Measurements from ENCODE around the gene CYP4F8.
A peak's percentile ranks its signal among the peaks of the same experiment; 100 is the strongest.

- TF ChIP-seq, protein P1, sequence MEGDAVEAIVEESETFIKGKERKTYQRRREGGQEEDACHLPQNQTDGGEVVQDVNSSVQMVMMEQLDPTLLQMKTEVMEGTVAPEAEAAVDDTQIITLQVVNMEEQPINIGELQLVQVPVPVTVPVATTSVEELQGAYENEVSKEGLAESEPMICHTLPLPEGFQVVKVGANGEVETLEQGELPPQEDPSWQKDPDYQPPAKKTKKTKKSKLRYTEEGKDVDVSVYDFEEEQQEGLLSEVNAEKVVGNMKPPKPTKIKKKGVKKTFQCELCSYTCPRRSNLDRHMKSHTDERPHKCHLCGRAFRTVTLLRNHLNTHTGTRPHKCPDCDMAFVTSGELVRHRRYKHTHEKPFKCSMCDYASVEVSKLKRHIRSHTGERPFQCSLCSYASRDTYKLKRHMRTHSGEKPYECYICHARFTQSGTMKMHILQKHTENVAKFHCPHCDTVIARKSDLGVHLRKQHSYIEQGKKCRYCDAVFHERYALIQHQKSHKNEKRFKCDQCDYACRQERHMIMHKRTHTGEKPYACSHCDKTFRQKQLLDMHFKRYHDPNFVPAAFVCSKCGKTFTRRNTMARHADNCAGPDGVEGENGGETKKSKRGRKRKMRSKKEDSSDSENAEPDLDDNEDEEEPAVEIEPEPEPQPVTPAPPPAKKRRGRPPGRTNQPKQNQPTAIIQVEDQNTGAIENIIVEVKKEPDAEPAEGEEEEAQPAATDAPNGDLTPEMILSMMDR (IDR thresholded peaks at IDR 0.05), result peak in 1 of 6 experiments; percentile 19
- TF ChIP-seq POLR2A (IDR thresholded peaks at IDR 0.05), result no peak
These were observed 58.2 kb downstream of the CYP4F8 start for GRCh38 chr19:15673176-15673654.

All from Peyer's patch (tissue), 4 donors.